ENCODE results near the gene CNTNAP2. TPM values are rescaled to one million over a fixed set of nuclear protein-coding genes. Genes with fewer than 3 reads are reported as not detected.

CNTNAP2 gene
- total and polyA plus RNA-seq, 3 donors from 2014 or later, result 4.3 to 6.1 (median 4.4) TPM

GRCh38 chr7:147044941-147045340 lies 928.3 kb downstream of the CNTNAP2 start:
- TF ChIP-seq POLR2A (IDR thresholded peaks at IDR 0.05) (no peak), CTCF (IDR thresholded peaks at IDR 0.05) (no peak)
- intact Hi-C loops (cut with DNase I; ENCODE audit: low total_unique reads), result no loop called here

GRCh38 chr7:147047696-147048095 lies 931.1 kb downstream of the CNTNAP2 start:
- Histone ChIP-seq H3K27ac (no peak overlapping the region), H3K36me3 (ENCODE audit: low read depth, missing control alignments) (no peaks in the 10 kb centered on the region), H3K4me3 (no peak overlapping the region), H3K9me3 (no peaks in the 10 kb centered on the region), H3K4me1 (no peaks in the 10 kb centered on the region), H3K27me3 (no peaks in the 10 kb centered on the region)
- WGBS, 2 donors, result 93 to 94% methylated on average over 2 of the region's 2 CpGs
- intact Hi-C loops (cut with DNase I; ENCODE audit: low total_unique reads), result no loop called here
- DNase-seq, result no peak
- TF ChIP-seq CTCF (IDR thresholded peaks at IDR 0.05) (no peak), POLR2A (IDR thresholded peaks at IDR 0.05) (no peak)

More at GRCh38 chr7:147044941-147045340, 928.3 kb downstream of the CNTNAP2 start:
- H3K36me3 ChIP-seq (ENCODE audit: low read depth, missing control alignments), result no peaks in the 10 kb centered on the region
- 59 to 79% methylated on average over 6 of the region's 6 CpGs for WGBS, 2 donors
- no peaks in the 10 kb centered on the region for H3K4me1 ChIP-seq
- no peak overlapping the region for H3K27ac ChIP-seq
- no peaks in the 10 kb centered on the region for H3K27me3 ChIP-seq
- no peak overlapping the region for H3K4me3 ChIP-seq
- no peaks in the 10 kb centered on the region for H3K9me3 ChIP-seq
- DNase-seq, result no peak

- no peak for DNase-seq
- intact Hi-C loops (cut with DNase I; ENCODE audit: low total_unique reads), result no loop called here
- H3K4me1 ChIP-seq, result no peaks in the 10 kb centered on the region
- no peak overlapping the region for H3K27ac ChIP-seq
- H3K9me3 ChIP-seq, result no peaks in the 10 kb centered on the region
- no peaks in the 10 kb centered on the region for H3K36me3 ChIP-seq (ENCODE audit: low read depth, missing control alignments)
- 71 to 83% methylated on average over 5 of the region's 5 CpGs for WGBS, 2 donors
- H3K27me3 ChIP-seq, result no peaks in the 10 kb centered on the region
- TF ChIP-seq CTCF (IDR thresholded peaks at IDR 0.05), result no peak
- TF ChIP-seq POLR2A (IDR thresholded peaks at IDR 0.05), result no peak
- H3K4me3 ChIP-seq, result no peak overlapping the region
These were observed 932.3 kb downstream of the CNTNAP2 start for GRCh38 chr7:147048864-147049263.

GRCh38 chr7:147052818-147053217 lies 936.2 kb downstream of the CNTNAP2 start:
- DNase-seq, result no peak
- no peaks in the 10 kb centered on the region for H3K4me1 ChIP-seq
- no peaks in the 10 kb centered on the region for H3K27me3 ChIP-seq
- intact Hi-C loops (cut with DNase I; ENCODE audit: low total_unique reads), result no loop called here
- TF ChIP-seq POLR2A (IDR thresholded peaks at IDR 0.05), result no peak
- TF ChIP-seq CTCF (IDR thresholded peaks at IDR 0.05), result no peak
- no peak overlapping the region for H3K4me3 ChIP-seq
- H3K27ac ChIP-seq, result no peak overlapping the region
- H3K9me3 ChIP-seq, result no peaks in the 10 kb centered on the region
- no peaks in the 10 kb centered on the region for H3K36me3 ChIP-seq (ENCODE audit: low read depth, missing control alignments)

GRCh38 chr7:147053746-147054145 lies 937.1 kb downstream of the CNTNAP2 start:
- TF ChIP-seq CTCF (IDR thresholded peaks at IDR 0.05), result no peak
- no peak for TF ChIP-seq POLR2A (IDR thresholded peaks at IDR 0.05)
- 83% methylated on average over 5 of the region's 5 CpGs for WGBS, 2 donors
- intact Hi-C loops (cut with DNase I; ENCODE audit: low total_unique reads), result no loop called here

More at GRCh38 chr7:147053746-147054145, 937.1 kb downstream of the CNTNAP2 start:
- no peaks in the 10 kb centered on the region for H3K9me3 ChIP-seq
- H3K27ac ChIP-seq, result no peak overlapping the region
- no peaks in the 10 kb centered on the region for H3K36me3 ChIP-seq (ENCODE audit: low read depth, missing control alignments)
- DNase-seq, result no peak
- no peaks in the 10 kb centered on the region for H3K27me3 ChIP-seq
- H3K4me1 ChIP-seq, result no peaks in the 10 kb centered on the region
- no peak overlapping the region for H3K4me3 ChIP-seq

All from testis (tissue), 3 donors.